Hematopoietic multipotent progenitor cell treated with erythropoietin and hydrocortisone succinate and interleukin-3 and kit ligand, for 15 days (in vitro differentiated cells): Measurements from ENCODE around the gene ZNF254.
"Not testable (repeated sequence)": the region's sequence is repeated elsewhere in the genome, so short reads cannot be mapped to it uniquely, and the experiment has no call there.

ENCODE experiments used
- DNase-seq: peaks from one replicate; pipeline ENCODE4 v3.0.0-alpha.2; 2015; ENCODE audit warnings: low spot score

ZNF254 gene

GRCh38 chr19:24086974-24087595, at the start of gene ZNF254:
Gene ZNF254 (plus strand): TSS chr19:24087187. CDS start chr19:24087308, 121 bp downstream.
- peak; percentile 63 for DNase-seq

GRCh38 chr19:24040621-24041020, 46.4 kb upstream of the ZNF254 start:
- DNase-seq, result no peak

- not testable (repeated sequence) for DNase-seq
Observed at GRCh38 chr19:24041326-24041725, 45.7 kb upstream of the ZNF254 start.

GRCh38 chr19:24046550-24046949, 40.4 kb upstream of the ZNF254 start:
- no peak for DNase-seq

GRCh38 chr19:24048261-24048660, 38.7 kb upstream of the ZNF254 start:
- DNase-seq, result no peak

DNA sequence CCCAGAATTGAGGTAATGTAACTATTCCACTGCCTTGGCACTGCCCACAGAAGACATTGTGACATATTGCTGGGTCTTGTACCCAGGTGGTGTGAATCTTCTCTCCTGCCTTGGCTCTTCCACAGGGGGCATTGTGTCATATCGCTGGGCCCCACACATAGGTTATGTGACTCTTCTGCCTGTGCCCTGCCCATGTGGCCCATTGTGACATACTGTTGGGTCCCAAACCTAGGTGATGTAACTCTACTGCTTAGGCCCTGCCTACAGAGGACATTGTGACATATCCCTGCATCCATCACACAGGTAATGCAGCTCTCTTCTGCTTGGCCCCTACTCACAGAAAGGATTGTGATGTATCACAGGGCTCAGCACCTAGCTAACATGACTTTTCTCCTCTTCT, 37.5 kb upstream of the ZNF254 start:
- no peak for DNase-seq

DNA sequence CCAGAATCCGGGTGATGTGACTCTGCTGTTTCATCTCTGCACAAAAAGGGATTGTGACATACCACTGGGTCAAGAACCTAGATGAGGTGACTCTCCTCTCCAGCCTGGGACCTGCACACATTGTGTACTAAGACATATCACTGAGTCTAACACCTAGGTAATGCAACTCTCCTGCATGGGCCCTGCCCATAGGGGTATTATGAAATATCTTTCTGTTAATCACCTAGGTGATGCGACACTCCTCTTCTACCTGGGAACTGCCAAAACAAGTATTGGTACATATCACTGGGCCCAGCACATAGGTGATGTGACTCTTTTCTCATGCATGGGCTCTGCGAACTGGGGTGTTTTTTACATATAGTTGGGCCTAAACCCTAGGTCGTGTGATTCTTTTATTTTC, 35.5 kb upstream of the ZNF254 start:
- DNase-seq, result no peak

- DNase-seq, result no peak
Observed at GRCh38 chr19:24052811-24053210, 34.2 kb upstream of the ZNF254 start.

DNA sequence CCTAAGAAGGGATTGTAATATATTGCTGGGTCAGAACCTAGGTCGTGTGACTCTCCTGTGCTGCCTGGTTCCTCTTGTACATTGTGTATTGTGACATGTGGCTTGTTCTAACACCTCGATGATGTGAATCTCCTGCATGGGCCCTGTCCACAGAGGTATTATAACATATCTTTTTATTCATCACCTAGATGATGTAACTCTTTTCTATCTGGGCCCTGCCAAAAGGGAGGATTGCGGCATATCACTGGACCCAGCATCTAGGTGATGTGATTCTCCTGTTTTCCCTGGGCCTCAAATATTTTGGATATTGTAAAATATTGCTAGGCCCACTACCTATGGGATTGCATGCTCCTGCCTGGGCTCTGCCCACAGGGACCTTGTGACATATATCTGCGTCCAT, 33.4 kb upstream of the ZNF254 start:
- no peak for DNase-seq

- no peak for DNase-seq
Observed at GRCh38 chr19:24054044-24054935, 32.7 kb upstream of the ZNF254 start.

DNA sequence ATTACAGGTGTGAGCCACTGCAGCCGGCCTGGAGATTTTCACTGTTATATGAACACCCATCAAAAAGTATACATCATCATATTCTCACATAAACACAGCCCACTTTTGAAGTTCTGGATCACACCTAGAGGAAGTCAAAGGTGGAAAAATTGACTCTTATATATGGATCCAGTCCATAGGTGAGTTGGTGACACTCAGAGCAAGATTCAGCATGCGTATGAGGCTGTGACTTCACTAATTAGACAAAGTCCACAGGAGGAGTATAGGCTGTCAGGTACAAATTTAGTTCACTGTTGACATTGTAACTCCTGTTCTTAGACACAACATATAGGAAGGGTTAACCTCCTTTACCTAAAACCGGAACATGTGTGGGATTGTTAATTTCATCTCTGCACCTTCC, 31.4 kb upstream of the ZNF254 start:
- DNase-seq, result no peak

DNA sequence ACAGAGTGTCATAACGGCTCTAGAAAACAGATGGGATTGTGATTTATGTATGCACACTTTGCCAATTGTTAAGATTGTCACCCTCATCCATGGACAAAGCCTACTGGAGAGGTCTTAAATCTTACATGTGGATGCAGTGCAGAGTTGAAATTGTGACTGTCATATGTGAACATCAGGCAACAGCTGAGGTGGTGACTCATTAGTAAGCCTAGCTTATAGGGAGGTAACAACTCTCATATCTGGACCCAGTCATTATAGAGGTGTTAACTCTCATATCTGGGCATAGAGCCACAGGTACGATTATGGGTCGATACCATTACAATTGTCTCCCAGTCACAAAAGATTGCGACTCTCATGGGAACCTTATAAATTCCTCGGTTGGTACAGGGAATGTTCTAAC, 29.8 kb upstream of the ZNF254 start:
- no peak for DNase-seq

GRCh38 chr19:24059563-24060295, 27.3 kb upstream of the ZNF254 start:
- DNase-seq, result no peak

- DNase-seq, result no peak
Observed at GRCh38 chr19:24060687-24061356, 26.2 kb upstream of the ZNF254 start.

- no peak for DNase-seq
Observed at GRCh38 chr19:24062190-24062589, 24.8 kb upstream of the ZNF254 start.

DNA sequence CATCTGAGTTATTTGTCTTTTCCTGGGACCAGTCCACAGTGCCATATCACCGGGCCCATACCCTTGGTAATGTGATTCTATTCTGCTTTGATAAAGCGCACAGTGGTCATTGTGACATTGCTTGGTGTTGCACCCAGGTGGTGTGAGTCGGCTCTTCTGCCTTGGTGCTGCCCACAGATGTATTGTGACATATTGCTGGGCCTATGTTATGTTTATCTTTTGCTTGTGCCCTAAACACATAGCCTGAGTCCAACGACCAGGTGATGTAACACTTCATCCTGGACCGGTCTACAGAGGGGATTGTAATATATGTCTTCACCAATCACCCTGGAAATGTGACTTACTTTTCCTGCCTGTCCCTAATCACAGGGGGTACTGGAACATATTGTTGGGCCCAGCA, 23.7 kb upstream of the ZNF254 start:
- no peak for DNase-seq

DNA sequence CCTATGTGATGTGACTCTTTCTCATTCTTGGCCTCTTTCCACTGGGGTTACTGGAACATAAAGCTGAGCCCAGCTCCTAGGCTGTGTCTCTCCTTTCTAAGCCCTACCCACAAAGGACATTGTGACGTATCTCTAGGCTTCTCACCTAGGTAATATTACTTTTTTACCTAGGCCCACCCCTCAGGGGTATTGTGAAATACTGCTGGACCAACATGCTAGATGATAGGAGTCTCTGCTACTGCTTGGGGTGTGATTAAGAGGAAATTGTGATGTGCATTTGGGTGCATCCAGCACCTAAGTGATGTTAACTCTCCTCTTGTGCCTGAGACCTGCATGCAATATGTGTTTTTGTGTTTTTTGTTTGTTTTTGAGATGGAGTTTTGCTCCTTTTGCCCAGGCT, 22.8 kb upstream of the ZNF254 start:
- DNase-seq, result no peak

- DNase-seq, result no peak
Observed at GRCh38 chr19:24065243-24065642, 21.7 kb upstream of the ZNF254 start.

DNA sequence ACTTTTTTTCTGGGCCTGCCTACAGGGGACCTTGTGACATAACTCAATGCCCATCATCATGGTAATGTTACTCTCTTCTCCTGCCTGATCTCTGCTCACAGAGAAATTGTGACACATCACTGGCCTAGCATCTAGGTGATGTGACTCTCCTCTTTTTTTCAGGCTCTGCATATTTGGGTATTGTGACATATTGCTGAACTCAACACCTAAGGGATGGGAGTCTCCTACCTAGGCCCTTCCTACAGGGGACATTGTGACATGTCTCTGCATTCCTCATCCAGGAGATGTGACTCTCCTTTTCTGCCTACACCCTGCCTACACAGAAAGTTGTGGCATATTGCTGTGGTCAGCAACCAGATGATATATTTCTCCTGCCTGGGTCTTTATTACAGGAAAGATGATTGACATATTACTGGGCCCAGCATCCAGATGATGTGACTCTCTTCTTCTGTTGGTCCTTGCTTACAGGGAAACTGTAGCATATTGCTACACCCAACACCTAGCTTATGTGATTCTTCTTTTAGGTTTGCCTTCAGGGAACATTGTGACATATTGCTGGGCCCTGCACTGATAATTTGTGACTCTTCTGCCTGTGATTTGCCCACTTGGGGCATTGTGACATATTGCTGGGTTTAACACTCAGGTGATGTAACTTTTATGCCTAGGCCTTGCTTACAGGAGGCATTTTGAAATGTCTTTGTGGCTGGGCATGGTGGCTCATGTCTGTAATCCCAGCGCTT, 21.0 kb upstream of the ZNF254 start:
- DNase-seq, result no peak

DNA sequence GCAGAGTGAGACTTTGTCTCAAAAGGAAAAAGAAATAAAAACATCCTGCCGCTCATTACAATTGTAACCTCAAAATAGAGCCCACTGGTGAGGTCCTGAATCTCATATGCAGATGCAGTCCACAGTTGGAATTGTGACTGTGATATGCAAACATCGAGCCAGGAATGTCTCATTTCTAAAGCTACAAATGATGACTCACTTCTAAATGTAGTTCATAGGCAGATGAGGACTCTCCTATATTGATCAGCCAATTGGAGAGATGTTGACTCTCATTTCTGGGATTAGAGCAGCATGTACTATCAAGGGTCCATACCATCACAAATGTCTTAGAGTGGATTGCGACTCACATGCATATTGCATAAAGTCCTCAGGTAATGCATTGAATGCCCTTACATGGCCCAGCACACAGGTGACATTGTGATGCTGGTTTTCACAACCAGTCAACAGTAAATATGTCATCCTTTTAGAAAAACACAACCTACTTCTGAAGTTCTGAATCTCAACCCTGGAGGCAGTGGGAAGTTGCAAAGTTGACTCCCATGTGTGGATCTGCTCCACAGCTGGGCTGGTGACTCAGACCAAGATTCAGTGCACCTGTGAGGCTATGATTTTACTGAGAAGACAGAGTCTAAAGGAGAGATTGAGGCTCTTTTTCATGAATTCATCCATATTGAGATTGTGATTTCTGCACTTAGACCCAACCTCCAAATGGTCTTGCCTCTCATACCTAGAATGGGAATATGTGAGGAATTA, 16.9 kb upstream of the ZNF254 start:
- no peak for DNase-seq

DNA sequence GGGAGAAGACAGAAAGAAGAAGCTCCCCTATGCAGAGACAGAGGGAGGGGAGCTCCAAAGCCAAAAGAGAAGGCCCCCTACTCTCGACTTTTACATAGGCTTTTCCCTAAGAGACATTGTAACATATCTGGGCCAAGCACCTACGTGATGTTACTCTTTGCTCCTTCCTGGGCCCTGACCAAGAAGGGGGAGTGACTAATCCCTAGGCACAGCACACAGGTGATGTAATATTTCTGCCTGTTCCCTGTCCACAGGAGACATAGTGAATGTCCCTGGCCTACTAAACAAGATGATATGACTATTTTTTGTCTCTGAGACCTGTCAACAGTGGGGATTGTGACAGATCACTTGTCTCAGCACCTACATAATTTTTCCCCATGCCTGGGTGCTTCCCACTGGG, 15.9 kb upstream of the ZNF254 start:
- no peak for DNase-seq
